AG09309 (cell line): ENCODE results near the gene TRA2B.
"Not testable (repeated sequence)": the region's sequence is repeated elsewhere in the genome, so short reads cannot be mapped to it uniquely, and the experiment has no call there.

Source experiments
- DNase-seq: peaks from one replicate; pipeline ENCODE4 v3.0.0-alpha.2; 2010; ENCODE audit warnings: low read depth
- H3K4me3 ChIP-seq: 2 replicates; pipeline ENCODE4 v1.5.1; 2011; ENCODE audit warnings: mild to moderate bottlenecking, low read depth, low read length, moderate library complexity; ENCODE audit not compliant: control insufficient read depth
- CTCF ChIP-seq: IDR thresholded peaks from 2 replicates; pipeline ENCODE4 v1.5.1; 2011; ENCODE audit warnings: mild to moderate bottlenecking, low read depth, low read length, inconsistent platforms; ENCODE audit not compliant: insufficient read depth, control insufficient read depth; ENCODE audit errors: missing control alignments

The TRA2B gene

GRCh38 chr3:185920184-185920583 lies 17.6 kb downstream of the TRA2B start:
- DNase-seq, result no peak
- H3K4me3 ChIP-seq, result no peak overlapping the region
- no peak for TF ChIP-seq CTCF

- no peak overlapping the region for H3K4me3 ChIP-seq
- no peak for TF ChIP-seq CTCF
- DNase-seq, result no peak
These were observed 21.6 kb downstream of the TRA2B start for GRCh38 chr3:185916042-185916833.

DNA sequence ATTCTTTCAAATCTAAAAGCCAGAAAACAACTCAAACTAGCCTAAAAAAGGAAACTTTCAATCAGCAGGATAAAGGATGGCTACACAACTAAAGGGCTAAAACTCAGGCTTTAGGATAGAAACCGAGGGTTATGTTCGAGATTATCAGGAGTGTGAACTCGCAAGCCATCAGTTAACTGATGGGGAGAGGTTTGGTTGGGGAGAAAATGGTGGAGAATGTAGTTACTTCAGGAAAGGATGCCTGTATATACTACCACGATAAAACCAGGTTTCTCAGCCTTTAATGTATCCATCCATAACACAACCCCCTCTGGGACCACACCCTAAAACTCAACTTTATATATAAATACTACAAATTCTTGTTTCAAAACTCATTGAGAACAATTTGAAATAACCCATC lies 22.2 kb downstream of the TRA2B start:
- no peak for DNase-seq
- no peak for TF ChIP-seq CTCF
- H3K4me3 ChIP-seq, result no peak overlapping the region

DNA sequence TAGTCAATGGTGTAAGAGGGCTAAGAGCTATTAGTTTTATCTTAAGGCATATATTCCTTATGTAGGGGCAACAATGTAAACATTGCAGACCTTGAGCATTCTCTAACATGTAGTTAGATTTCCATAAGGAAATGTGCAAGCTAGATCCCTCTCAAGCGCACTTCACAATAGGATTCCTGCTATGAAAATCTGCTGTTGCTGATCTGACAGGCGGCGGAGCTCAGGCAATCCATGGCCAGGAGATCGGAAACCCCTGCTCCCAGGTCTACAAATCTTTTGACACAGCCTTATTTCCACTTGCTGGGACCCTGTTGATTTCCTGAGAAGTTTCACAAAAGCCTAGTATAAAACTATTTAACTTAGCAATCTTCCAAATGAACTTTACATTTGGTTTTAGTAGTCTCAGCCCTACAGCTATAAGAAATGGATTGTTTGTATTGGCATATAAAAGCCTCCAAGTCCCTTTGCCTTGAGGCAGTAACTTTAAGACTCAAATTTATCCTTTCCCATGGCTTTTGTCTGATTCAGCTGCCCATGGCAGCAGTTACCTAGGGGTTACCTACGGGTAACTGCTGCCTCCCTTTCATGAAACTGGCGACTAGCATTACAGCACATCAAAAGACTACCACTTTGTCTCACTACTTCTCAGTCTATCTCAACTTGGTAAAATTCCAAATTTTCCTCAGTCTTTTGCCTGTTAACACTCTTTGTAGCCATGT lies 22.7 kb downstream of the TRA2B start:
- DNase-seq, result no peak
- no peak for TF ChIP-seq CTCF
- no peak overlapping the region for H3K4me3 ChIP-seq

- TF ChIP-seq CTCF, result no peak
- no peak for DNase-seq
- H3K4me3 ChIP-seq, result no peak overlapping the region
These were observed 24.6 kb downstream of the TRA2B start for GRCh38 chr3:185912929-185913901.

GRCh38 chr3:185912512-185912911 lies 25.3 kb downstream of the TRA2B start:
- H3K4me3 ChIP-seq, result no peak overlapping the region
- no peak for TF ChIP-seq CTCF
- no peak for DNase-seq

- not testable (repeated sequence) for DNase-seq, H3K4me3 ChIP-seq
These were observed 26.8 kb downstream of the TRA2B start for GRCh38 chr3:185911076-185911448.

DNA sequence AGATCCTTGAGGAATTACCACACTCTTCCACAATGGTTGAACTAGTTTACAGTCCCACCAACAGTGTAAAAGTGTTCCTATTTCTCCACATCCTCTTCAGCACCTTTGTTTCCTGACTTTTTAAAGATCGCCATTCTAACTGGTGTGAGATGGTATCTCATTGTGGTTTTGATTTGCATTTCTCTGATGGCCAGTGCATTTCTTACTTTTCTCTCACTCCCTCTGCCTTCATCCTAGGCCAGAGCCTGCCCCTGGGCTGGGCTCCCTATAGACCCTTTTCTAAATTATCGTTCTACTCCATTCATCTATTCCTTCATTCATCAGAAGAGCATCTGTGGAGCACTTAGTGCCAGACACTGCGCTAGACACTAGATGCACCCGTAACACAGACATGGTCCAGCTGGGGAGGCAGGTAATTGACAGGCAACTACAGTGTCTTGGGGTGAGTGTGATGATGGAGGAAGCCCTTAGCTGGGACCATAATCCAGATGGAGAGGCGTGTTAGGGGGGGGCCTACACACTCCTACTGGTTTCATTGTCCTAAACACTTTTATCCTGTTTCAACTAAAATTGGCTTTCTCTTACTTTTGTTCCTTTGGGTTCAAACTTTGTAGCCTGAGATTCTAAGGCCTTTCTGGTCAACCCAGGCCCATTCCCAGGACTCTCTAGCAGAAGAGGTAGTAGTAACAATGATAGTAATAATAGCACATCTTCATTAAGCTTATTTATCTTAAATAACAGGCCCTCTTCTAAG lies 27.3 kb downstream of the TRA2B start:
- H3K4me3 ChIP-seq, DNase-seq: not testable (repeated sequence)

DNA sequence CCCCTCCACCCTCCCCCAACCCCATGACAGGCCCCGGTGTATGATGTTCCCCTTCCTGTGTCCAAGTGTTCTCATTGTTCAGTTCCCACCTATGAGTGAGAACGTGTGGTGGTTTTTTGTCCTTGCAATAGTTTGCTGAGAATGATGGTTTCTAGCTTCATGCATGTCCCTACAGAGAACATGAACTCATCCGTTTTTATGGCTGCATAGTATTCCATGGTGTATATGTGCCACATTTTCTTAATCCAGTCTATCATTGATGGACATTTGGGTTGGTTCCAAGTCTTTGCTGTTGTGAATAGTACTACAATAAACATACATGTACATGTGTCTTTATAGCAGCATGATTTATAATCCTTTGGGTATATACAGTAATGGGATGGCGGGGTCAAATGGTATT lies 27.9 kb downstream of the TRA2B start:
- not testable (repeated sequence) for H3K4me3 ChIP-seq, DNase-seq
